OCI-LY7 (cell line): ENCODE results near the gene TPM4.

Source experiments
- CTCF ChIP-seq: fragments of 200-600 bp; sonication (generic); conservative IDR thresholded peaks from 2 replicates; pipeline ENCODE4 v1.5.1; 2014; ENCODE audit warnings: mild to moderate bottlenecking, antibody characterized with exemption, low read length, moderate library complexity, mixed read lengths
- EZH2phosphoT487 ChIP-seq: fragments of 200-600 bp; sonication (generic); IDR thresholded peaks from 2 replicates; pipeline ENCODE4 v1.6.1; 2018; ENCODE audit warnings: low read depth, borderline replicate concordance, mild to moderate bottlenecking, mixed run types, antibody characterized with exemption, low read length, moderate library complexity, mixed read lengths

GRCh38 chr19:16070366-16070990, 5.8 kb upstream of the TPM4 start:
- peak; percentile 30; the same call in 1 of the 2 replicates for TF ChIP-seq CTCF
- no peak for TF ChIP-seq EZH2phosphoT487
